ENCODE data around the gene F7. TPM values are rescaled to one million over a fixed set of nuclear protein-coding genes. Genes with fewer than 3 reads are reported as not detected.

Gene F7
- total RNA-seq, 1 experiment from 2014 or later = 52.4 TPM

DNA sequence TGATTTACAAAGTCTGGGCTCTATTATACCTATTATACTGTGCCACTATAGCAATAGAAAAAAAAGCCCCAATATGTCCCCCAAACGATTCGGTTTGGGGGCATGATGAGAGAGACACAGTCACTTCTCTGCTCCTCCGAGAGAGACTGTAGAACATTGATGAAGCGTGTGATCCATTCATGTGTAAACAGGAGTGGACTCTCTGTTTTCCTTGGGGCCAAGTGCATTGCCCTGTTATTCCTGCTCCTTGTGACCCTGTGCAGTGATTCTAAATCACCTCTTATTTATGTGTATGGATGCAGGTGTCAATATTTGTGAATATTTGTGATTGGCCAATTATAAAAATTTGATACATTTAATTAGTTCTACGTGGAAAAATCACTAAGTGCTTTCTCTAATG is 34.0 kb downstream of the F7 start:
- Histone ChIP-seq H3K36me3 (ENCODE audit: control insufficient read depth, insufficient read depth, low read length) (peaks cover 2% of the 10 kb centered on the region; the same call in 1 of the 2 replicates), H3K27me3 (replicated peaks; ENCODE audit: control insufficient read depth, insufficient read depth, low read length) (no peaks in the 10 kb centered on the region), H3K4me3 (ENCODE audit: low read depth, low read length) (no peak overlapping the region), H3K9me3 (no peaks in the 10 kb centered on the region), H3K4me1 (0 out of 2 replicates have a peak, but pooled peaks cover 4% of the 10 kb centered on the region)
- no TSS peak for BruUV-seq (replicated peaks)
- POLR2A ChIA-PET = no interaction called here
- H3K27me3 Mint-ChIP-seq (ENCODE audit: insufficient read depth, unreplicated experiment) = no peaks in the 10 kb centered on the region
- no peaks in the 10 kb centered on the region for H3K4me1 Mint-ChIP-seq (ENCODE audit: low read depth, unreplicated experiment)
- no peak for DNase-seq
- TF ChIP-seq, protein P1, sequence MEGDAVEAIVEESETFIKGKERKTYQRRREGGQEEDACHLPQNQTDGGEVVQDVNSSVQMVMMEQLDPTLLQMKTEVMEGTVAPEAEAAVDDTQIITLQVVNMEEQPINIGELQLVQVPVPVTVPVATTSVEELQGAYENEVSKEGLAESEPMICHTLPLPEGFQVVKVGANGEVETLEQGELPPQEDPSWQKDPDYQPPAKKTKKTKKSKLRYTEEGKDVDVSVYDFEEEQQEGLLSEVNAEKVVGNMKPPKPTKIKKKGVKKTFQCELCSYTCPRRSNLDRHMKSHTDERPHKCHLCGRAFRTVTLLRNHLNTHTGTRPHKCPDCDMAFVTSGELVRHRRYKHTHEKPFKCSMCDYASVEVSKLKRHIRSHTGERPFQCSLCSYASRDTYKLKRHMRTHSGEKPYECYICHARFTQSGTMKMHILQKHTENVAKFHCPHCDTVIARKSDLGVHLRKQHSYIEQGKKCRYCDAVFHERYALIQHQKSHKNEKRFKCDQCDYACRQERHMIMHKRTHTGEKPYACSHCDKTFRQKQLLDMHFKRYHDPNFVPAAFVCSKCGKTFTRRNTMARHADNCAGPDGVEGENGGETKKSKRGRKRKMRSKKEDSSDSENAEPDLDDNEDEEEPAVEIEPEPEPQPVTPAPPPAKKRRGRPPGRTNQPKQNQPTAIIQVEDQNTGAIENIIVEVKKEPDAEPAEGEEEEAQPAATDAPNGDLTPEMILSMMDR (IDR thresholded peaks at IDR 0.05; ENCODE audit: insufficient read depth in 1 of 2, low read depth in 1 of 2, low read length in 1 of 2, severe bottlenecking in 1 of 2, unreplicated experiment in 1 of 2) = no peak
- H3K4me3 Mint-ChIP-seq (ENCODE audit: unreplicated experiment) = no peak overlapping the region
- intact Hi-C loops (cut with micrococcal nuclease; ENCODE audit: unreplicated experiment) = no loop called here
- H3K27ac Mint-ChIP-seq (ENCODE audit: unreplicated experiment) = no peak overlapping the region
- no peaks in the 10 kb centered on the region for H3K36me3 Mint-ChIP-seq (ENCODE audit: insufficient read depth, unreplicated experiment)
- CTCF ChIA-PET = no interaction called here
- no peaks in the 10 kb centered on the region for H3K9me3 Mint-ChIP-seq (ENCODE audit: unreplicated experiment)

DNA sequence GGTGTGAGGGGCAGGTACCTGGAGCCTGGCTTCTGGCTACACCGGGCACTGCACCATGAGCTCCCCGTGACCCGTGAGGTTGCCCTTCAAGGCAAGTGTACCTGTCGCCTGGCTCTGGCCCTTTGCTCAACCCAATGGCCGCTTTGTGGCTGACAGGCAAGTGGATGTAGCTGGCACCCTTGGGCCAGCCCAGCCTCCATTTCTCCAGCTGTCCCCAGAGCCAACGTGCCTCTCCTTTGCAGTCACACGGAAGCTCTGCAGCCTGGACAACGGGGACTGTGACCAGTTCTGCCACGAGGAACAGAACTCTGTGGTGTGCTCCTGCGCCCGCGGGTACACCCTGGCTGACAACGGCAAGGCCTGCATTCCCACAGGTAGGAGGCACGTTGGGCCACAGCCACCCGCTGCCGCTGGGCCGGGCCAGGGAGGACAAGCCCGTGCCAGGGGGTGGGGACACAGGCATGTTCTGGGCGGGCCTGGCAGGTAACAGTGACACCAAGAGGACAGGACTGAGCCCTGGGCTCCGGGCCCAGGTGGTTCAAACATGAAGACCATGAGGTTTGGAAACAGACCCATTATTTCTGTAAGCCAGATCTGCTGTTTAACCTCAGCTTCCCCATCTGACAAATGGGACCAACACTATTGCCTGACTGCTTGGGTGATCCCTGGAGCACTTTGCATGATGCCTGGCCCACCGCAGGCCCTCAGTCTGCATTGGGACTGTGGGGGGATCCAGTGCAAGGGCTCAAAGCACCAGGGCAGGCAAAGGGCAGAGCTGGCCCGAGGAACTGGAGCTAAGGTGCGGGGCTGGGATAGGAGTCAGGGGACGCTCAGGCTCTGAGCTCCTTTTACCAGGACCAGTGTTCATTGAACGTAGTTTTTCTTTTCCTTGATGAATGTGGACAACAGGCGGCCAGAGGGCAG is 35.3 kb downstream of the F7 start:
- Histone ChIP-seq H3K9me3 (no peaks in the 10 kb centered on the region), H3K4me1 (0 out of 2 replicates have a peak, but pooled peaks cover 4% of the 10 kb centered on the region), H3K27me3 (replicated peaks; ENCODE audit: control insufficient read depth, insufficient read depth, low read length) (no peaks in the 10 kb centered on the region), H3K36me3 (ENCODE audit: control insufficient read depth, insufficient read depth, low read length) (peaks cover 2% of the 10 kb centered on the region; the same call in 1 of the 2 replicates), H3K4me3 (ENCODE audit: low read depth, low read length) (no peak overlapping the region)
- POLR2A ChIA-PET = no interaction called here
- no peaks in the 10 kb centered on the region for H3K27me3 Mint-ChIP-seq (ENCODE audit: insufficient read depth, unreplicated experiment)
- no peak for DNase-seq
- no peak overlapping the region for H3K4me3 Mint-ChIP-seq (ENCODE audit: unreplicated experiment)
- TF ChIP-seq, protein P1 (IDR thresholded peaks at IDR 0.05; ENCODE audit: insufficient read depth in 1 of 2, low read depth in 1 of 2, low read length in 1 of 2, severe bottlenecking in 1 of 2, unreplicated experiment in 1 of 2) = no peak
- no peak overlapping the region for H3K27ac Mint-ChIP-seq (ENCODE audit: unreplicated experiment)
- no peaks in the 10 kb centered on the region for H3K36me3 Mint-ChIP-seq (ENCODE audit: insufficient read depth, unreplicated experiment)
- CTCF ChIA-PET = interaction anchor here (0.8 kb wide), 1 partner anchor 18 kb away, joined by 3 read pairs; the partner anchor contains the start of gene F10
- BruUV-seq (replicated peaks) = no TSS peak
- intact Hi-C loops (cut with micrococcal nuclease; ENCODE audit: unreplicated experiment) = no loop called here
- no peaks in the 10 kb centered on the region for H3K9me3 Mint-ChIP-seq (ENCODE audit: unreplicated experiment)
- no peaks in the 10 kb centered on the region for H3K4me1 Mint-ChIP-seq (ENCODE audit: low read depth, unreplicated experiment)

DNA sequence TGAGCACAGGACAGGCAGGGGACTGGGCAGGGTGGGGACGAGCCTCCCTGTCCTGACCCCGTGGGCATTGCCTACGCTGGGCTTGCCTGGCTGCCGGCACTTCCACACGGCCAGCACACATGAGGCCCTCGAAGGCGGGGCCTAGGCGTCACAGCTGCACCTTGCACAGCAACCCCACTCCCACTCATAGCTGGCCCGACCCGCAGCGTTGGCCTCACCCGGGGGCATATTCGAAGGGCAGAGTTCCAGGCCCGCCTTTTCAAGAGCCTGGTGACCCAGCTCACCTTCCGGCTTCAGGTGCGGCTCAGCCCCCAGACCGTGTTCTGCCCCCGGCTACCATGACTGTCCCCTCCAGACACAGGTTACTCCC is 36.0 kb downstream of the F7 start:
- Mint-ChIP-seq H3K27ac (ENCODE audit: unreplicated experiment) (no peak overlapping the region), H3K9me3 (ENCODE audit: unreplicated experiment) (no peaks in the 10 kb centered on the region), H3K36me3 (ENCODE audit: insufficient read depth, unreplicated experiment) (no peaks in the 10 kb centered on the region), H3K4me3 (ENCODE audit: unreplicated experiment) (no peak overlapping the region), H3K27me3 (ENCODE audit: insufficient read depth, unreplicated experiment) (no peaks in the 10 kb centered on the region), H3K4me1 (ENCODE audit: low read depth, unreplicated experiment) (no peaks in the 10 kb centered on the region)
- Histone ChIP-seq H3K4me1 (0 out of 2 replicates have a peak, but pooled peaks cover 4% of the 10 kb centered on the region), H3K4me3 (ENCODE audit: low read depth, low read length) (no peak overlapping the region), H3K9me3 (no peaks in the 10 kb centered on the region), H3K27me3 (replicated peaks; ENCODE audit: control insufficient read depth, insufficient read depth, low read length) (no peaks in the 10 kb centered on the region), H3K36me3 (ENCODE audit: control insufficient read depth, insufficient read depth, low read length) (peaks cover 2% of the 10 kb centered on the region; the same call in 1 of the 2 replicates)
- BruUV-seq (replicated peaks) = no TSS peak
- CTCF ChIA-PET = interaction anchor here (0.8 kb wide), 1 partner anchor 19 kb away, joined by 3 read pairs; the partner anchor contains the start of gene F10
- DNase-seq = no peak
- POLR2A ChIA-PET = no interaction called here
- TF ChIP-seq, protein P1 (IDR thresholded peaks at IDR 0.05; ENCODE audit: insufficient read depth in 1 of 2, low read depth in 1 of 2, low read length in 1 of 2, severe bottlenecking in 1 of 2, unreplicated experiment in 1 of 2) = no peak
- intact Hi-C loops (cut with micrococcal nuclease; ENCODE audit: unreplicated experiment) = no loop called here

All from Caco-2 (cell line).